ENCODE results near the gene DCHS1. TPM values are rescaled to one million over a fixed set of nuclear protein-coding genes. Genes with fewer than 3 reads are reported as not detected.
A peak's percentile ranks its signal among the peaks of the same experiment; 100 is the strongest.

The DCHS1 gene
- total and polyA plus RNA-seq, 9 of the 15 experiments (the other 6 are each of a cell fraction or from before 2014, with no cell fraction given): 0.04 to 0.49 (median 0.14) TPM; not detected in 2

DNA sequence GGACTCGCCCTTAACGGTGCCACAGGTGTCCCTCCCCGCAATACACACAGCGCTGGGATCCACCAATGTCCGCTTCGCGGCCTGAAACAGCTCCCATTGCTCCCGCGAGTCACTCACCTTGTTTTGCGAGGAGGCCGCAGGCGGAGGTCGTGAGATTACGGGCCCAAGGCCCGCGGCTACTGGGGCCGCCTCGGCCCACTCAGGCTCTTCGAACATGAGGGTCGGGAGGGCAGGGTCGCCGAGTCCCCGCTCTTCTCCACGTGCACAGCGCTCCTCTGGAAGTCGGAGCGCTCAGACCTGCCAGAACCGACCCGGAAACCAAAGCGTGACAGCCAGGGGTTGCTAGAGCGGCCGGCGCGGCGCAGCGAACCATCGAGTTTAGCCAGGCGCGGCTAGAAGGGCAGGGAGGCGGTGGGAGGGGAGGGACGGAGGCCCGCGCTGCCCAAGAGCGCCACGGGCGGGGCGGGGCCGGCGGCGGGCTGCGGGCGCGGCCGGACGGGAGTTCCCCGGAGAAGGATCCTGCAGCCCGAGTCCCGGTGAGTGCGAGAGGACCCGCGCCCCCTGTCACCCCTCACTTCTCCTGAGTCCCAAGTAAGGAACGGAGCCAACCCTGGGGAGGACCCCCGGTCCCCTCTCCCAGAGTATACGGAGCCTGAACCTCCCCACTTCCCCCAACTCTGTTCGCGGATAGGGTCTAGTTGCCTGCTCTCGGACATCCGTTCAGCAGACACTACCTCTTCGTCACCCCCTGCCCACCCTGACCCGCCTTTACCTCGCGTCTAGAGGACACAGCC, 52.1 kb downstream of the DCHS1 start, which contains the start of the genes ILK and RRP8 (continued):
- TF ChIP-seq BRCA1 (IDR thresholded peaks at IDR 0.05) (no peak), BRCA1 (CRISPR knock-in tag; IDR thresholded peaks at IDR 0.05) (no peak), CHD2 (IDR thresholded peaks at IDR 0.05; ENCODE audit: low read depth, low read length) (no peak), ELF4 (CRISPR knock-in tag; IDR thresholded peaks at IDR 0.05) (peak; percentile 57; the same call in 1 of the 2 replicates), RFX7 (CRISPR knock-in tag; IDR thresholded peaks at IDR 0.05) (no peak), CREM (IDR thresholded peaks at IDR 0.05; ENCODE audit: low read depth) (peak; percentile 87), RBFOX2 (IDR thresholded peaks at IDR 0.05; ENCODE audit: low read depth, low read length) (peak; percentile 87), SAP30 (IDR thresholded peaks at IDR 0.05; ENCODE audit: borderline replicate concordance, insufficient read depth, low read depth, low read length, poor library complexity, severe bottlenecking) (peak; percentile 93), YBX1 (IDR thresholded peaks at IDR 0.05) (no peak), IRF2 (CRISPR knock-in tag; IDR thresholded peaks at IDR 0.05) (no peak), ESRRA (IDR thresholded peaks at IDR 0.05; ENCODE audit: borderline replicate concordance, low read depth) (peak; percentile 81; the same call in 1 of the 2 replicates), SOX6 (IDR thresholded peaks at IDR 0.05) (peak; percentile 47)
- TF ChIP-seq, protein P1, sequence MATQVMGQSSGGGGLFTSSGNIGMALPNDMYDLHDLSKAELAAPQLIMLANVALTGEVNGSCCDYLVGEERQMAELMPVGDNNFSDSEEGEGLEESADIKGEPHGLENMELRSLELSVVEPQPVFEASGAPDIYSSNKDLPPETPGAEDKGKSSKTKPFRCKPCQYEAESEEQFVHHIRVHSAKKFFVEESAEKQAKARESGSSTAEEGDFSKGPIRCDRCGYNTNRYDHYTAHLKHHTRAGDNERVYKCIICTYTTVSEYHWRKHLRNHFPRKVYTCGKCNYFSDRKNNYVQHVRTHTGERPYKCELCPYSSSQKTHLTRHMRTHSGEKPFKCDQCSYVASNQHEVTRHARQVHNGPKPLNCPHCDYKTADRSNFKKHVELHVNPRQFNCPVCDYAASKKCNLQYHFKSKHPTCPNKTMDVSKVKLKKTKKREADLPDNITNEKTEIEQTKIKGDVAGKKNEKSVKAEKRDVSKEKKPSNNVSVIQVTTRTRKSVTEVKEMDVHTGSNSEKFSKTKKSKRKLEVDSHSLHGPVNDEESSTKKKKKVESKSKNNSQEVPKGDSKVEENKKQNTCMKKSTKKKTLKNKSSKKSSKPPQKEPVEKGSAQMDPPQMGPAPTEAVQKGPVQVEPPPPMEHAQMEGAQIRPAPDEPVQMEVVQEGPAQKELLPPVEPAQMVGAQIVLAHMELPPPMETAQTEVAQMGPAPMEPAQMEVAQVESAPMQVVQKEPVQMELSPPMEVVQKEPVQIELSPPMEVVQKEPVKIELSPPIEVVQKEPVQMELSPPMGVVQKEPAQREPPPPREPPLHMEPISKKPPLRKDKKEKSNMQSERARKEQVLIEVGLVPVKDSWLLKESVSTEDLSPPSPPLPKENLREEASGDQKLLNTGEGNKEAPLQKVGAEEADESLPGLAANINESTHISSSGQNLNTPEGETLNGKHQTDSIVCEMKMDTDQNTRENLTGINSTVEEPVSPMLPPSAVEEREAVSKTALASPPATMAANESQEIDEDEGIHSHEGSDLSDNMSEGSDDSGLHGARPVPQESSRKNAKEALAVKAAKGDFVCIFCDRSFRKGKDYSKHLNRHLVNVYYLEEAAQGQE (IDR thresholded peaks at IDR 0.05; ENCODE audit: borderline replicate concordance): peak; percentile 55
- TF ChIP-seq, protein P1 (CRISPR knock-in tag; IDR thresholded peaks at IDR 0.05; ENCODE audit: low read depth): no peak
- TF ChIP-seq, protein P2, sequence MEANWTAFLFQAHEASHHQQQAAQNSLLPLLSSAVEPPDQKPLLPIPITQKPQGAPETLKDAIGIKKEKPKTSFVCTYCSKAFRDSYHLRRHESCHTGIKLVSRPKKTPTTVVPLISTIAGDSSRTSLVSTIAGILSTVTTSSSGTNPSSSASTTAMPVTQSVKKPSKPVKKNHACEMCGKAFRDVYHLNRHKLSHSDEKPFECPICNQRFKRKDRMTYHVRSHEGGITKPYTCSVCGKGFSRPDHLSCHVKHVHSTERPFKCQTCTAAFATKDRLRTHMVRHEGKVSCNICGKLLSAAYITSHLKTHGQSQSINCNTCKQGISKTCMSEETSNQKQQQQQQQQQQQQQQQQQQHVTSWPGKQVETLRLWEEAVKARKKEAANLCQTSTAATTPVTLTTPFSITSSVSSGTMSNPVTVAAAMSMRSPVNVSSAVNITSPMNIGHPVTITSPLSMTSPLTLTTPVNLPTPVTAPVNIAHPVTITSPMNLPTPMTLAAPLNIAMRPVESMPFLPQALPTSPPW (CRISPR knock-in tag; IDR thresholded peaks at IDR 0.05): peak; percentile 96
- TF ChIP-seq, protein P3, sequence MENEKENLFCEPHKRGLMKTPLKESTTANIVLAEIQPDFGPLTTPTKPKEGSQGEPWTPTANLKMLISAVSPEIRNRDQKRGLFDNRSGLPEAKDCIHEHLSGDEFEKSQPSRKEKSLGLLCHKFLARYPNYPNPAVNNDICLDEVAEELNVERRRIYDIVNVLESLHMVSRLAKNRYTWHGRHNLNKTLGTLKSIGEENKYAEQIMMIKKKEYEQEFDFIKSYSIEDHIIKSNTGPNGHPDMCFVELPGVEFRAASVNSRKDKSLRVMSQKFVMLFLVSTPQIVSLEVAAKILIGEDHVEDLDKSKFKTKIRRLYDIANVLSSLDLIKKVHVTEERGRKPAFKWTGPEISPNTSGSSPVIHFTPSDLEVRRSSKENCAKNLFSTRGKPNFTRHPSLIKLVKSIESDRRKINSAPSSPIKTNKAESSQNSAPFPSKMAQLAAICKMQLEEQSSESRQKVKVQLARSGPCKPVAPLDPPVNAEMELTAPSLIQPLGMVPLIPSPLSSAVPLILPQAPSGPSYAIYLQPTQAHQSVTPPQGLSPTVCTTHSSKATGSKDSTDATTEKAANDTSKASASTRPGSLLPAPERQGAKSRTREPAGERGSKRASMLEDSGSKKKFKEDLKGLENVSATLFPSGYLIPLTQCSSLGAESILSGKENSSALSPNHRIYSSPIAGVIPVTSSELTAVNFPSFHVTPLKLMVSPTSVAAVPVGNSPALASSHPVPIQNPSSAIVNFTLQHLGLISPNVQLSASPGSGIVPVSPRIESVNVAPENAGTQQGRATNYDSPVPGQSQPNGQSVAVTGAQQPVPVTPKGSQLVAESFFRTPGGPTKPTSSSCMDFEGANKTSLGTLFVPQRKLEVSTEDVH (IDR thresholded peaks at IDR 0.05; ENCODE audit: low read depth, partially characterized antibody): peak; percentile 21

Measured in K562 (cell line).